GDM1 (cell line): Measurements from ENCODE around the gene CARF.
"Not testable (repeated sequence)": the region's sequence is repeated elsewhere in the genome, so short reads cannot be mapped to it uniquely, and the experiment has no call there.

Experiments used
- DNase-seq: peaks from one replicate; lab custom pipeline; 2025; lab: John Stamatoyannopoulos, UW

The CARF gene

DNA sequence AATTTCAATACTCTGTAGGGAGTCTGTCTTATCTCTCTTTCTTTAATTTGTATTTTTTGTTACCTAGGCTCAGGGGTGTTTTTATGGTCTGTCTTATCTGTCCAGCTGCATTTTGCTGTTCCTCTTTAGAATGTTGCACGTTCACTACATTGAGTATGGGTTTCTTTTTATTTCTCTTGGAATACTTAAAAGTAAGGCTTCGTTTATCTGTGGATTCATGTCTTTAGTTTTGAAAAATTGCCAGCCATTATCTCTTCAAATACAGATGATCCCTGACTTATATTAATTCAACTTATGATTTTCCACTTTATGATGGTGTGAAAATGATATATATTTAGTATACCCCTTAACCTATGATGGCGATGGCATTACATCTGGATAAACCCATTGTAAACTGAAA, 26.9 kb downstream of the CARF start:
- DNase-seq = no peak

DNA sequence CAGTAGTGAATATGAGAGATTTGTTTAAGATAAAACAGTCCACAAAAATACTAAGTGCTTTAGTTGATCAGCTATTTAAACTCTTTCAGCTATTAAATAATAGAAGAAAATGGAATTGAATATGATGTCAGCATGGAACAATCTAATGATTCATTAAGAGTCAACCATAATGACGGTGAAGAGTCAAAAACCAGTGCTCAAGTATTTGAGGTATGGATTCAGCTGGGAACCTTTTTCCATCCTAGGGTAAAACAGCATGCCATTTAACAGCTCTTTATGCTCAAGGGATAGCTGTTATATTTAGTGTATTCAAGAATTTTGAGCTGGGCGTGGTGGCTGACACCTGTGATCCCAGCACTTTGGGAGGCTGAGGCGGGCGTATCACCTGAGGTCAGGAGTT, 29.7 kb downstream of the CARF start:
- DNase-seq = no peak

DNA sequence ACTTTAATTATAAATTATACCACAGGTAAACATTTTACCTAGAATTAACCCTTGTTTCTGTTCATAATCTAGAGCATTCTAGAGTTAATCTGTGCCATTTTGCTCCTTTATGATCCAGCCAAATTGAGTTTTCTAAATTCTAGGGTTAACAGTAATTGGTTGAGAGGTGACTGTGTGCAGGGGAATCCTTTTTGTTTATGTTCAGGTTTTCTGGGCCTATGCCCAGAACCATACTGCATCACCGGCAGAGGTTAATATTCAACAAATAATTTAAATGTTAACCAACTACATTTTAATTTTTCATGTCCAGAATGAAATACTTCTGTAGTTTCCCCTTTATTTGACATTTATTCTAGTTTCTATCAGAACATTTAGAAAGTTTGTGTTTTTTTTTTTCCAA, 32.3 kb downstream of the CARF start:
- DNase-seq = no peak

DNA sequence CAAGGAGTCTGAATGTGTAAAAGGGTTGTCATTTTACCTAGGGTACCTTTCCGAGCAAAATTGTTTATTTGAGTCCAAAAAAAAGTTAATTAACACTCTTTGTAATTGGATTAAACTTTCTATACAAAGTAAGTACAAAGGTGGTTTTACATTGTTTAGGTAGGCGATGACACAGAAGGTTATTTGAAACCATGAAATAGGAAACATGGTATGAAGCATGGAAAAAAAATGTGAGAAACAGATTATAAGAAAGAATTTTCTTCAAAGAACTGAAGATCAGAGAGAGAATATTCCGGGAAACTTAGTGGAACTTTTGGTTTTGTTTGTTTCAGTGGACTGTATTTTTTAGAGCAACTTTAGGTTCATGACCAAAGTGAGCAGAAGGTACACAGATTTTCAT, 32.7 kb downstream of the CARF start:
- no peak for DNase-seq

DNA sequence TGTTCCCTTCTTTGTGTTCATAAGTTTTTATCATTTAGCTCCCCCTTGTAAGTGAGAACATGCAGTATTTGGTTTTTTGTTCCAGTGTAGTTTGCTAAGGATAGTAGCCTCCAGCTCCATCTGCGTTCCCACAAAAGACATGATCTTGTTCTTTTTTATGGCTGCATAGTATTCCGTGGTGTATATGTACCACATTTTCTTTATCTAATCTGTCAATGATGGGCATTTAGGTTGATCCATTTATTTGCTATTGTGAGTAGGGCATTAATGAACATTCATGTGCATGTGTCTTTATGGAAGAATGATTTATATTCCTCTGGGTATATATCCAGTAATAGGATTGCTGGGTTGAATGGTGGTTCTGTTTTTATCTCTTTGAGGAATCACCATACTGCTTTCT, 33.4 kb downstream of the CARF start:
- no peak for DNase-seq

DNA sequence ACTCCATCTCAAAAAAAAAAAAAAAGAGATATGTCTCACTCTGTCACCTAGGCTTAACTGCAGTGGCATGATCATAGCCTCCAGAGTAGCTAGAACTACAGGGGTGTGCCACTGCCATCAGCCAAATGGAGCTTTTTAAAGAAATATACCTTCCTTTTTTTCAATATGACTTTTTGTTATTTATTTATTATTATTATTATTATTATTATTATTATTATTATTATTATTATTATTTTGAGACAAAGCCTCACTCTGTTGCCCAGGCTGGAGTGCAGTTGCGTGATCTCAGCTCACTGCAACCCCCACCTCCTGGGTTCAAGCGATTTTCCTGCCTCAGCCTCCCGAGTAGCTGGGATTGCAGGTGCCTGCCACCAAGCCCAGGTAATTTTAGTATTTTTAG, 37.3 kb downstream of the CARF start:
- DNase-seq = not testable (repeated sequence)

DNA sequence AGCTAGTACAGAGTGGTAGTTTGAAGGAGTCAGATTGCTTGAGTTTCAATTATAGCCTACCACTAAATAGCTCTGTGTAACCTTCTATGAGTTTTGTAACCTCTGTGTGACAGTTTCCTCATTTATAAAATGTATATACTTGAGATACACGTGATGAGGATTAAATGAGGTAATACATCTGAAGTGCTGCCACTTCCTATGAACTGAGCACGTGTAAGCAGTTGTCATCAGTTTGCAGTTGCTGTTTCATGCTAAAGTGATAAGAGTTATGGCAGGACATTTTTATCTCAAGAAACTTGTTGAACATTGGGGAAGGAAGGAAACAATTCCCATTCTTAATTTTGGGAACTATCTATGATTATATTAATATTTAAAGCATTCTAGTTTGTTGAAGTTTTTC, 38.5 kb downstream of the CARF start:
- no peak for DNase-seq

DNA sequence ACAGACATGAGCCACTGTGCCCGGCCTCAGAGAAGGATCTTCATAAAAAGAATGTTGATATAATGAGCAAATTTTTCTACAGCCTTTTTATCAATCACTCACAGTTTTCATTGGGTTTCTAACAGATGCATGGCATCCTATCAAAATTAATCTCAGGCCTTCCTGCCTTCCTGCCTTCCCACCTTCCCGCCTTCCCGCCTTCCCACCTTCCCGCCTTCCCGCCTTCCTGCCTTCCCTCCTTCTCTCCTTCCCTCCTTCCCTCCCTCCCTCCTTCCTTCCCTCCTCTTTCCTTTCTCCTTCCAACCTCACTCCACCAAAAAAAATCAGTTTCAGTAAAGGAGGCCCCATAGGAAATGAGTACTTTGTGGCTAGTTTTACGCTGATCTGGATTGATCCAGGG, 48.4 kb downstream of the CARF start:
- DNase-seq = no peak

DNA sequence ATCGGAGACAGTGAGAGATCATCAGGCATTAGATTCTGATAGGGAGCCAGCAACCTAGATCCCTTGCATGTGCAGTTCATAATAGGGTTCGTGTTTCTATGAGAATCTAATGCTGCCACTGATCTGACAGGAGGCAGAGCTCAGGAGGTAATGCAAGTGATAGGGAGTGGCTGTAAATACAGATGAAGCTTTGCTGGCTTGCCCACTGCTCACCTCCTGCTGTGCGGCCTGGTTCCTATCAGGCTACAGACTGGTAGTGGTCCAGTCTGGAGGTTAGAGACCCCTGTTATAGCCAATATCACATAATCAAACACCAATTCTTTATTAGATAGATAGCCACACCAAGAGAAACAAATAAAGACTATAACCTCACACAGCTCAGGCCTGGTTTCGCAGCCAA, 51.6 kb downstream of the CARF start:
- DNase-seq = no peak

DNA sequence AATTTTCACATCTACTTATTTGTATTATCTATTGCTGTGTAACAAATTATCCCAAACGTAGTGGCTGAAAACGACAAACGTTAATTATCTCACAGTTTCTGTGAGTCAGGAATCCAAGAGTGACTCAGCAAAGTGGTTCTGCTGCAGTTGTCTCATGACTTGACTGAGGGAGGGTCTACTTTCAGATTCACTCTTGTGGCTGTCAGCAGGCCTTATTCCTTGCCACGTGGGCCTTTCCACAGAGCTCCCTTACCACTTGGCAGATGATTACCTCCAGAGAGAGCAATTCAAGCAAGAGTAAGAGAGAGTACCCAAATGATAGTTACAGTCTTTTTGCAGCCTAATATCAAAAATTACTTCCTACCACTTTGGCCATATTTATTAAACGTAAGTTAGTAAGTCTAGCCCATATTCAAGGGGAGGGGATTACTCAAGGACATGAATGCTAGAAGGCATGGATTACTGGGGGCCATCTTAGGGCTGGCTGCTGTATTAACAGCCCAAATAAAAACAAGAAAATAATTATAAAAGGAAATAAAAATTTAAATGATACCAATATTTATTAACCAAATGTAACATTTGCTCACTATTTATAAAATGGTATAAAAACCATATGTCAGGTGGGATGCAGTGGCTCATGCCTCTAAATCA, 53.9 kb downstream of the CARF start:
- DNase-seq = peak; percentile 27

DNA sequence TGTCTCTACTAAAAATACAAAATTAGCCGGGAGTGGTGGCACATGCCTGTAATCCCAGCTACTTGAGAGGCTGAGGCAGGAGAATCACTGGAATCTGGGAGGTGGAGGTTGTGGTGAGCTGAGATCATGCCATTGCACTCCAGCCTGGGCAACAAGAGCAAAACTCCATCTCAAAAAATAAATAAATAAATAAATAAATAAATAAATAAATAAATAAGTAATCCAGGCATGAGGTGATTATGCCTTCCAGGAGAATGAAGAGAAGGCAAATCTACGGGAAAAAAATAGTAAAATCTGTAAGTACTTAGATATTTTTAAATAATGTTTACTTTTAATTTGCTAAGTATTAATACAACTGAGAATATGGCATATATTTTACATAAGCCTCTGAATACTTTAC, 57.3 kb downstream of the CARF start:
- DNase-seq = not testable (repeated sequence)

DNA sequence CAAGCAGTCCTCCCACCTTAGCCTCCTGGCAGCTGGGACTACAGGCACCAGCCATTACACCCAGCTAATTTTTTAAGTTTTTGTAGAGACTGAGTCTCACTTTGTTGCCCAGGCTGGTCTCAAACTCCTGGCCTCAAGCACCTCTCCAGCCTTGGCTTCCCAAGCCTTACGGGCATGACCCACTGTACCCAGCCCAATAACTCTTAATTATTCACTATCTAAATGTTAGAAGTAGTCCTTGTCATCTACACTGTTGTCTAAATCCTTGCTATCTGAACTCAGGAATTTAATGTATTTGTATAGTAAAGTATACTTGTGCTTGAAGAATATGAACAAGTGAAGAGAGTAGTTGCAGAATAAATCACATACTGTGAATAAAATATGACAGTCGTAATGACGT, 64.7 kb downstream of the CARF start:
- no peak for DNase-seq

DNA sequence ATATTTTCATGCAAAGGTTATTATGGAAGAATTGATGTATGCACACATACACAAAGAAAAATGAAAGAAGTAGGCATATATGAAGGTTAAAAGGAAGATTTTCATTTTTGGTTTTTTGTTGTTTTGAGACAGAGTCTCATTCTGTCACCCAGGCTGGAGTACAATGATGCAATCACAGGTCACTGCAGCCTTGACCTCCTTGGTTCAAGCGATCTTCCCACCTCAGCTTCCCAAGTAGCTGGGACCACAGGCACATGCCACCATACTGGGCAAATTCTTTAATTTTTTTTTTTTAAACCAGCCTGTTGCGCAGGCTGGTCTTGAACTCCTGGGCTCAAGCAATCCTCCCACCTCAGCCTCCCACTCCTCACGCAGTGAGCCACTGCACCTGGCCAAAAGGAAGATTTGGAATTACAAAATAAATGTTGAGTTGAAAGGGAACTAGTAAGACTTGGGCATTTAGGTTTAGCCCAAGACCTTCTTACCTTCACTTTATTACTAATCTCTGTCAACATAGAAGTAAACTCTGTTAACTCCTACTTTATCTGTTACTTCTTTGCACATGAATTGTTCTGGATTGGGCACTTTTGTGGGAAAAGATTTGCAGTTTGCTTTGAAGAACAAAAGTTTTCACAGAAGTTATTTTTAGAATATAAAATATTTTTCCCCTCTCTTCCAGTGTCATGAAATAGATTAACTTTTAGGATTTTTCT, 70.9 kb downstream of the CARF start:
- no peak for DNase-seq

DNA sequence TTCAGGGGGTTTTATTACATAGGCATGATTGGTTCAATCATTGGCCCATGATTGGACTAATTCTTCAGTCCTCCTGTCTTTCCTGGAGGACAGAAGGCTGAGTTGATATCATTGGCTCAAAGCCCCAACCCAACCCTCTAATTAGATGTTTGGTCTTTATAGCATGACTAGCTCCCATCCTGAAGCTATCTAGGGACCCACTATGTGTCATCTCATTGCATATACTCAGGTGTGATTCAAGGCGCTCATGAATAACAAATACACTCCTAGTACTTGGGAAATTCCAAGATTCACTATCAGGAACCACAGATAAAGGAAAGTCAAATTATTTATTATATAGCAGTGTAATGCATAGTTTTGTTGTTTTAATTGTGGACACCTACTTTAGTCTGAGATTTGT, 77.7 kb downstream of the CARF start:
- no peak for DNase-seq

DNA sequence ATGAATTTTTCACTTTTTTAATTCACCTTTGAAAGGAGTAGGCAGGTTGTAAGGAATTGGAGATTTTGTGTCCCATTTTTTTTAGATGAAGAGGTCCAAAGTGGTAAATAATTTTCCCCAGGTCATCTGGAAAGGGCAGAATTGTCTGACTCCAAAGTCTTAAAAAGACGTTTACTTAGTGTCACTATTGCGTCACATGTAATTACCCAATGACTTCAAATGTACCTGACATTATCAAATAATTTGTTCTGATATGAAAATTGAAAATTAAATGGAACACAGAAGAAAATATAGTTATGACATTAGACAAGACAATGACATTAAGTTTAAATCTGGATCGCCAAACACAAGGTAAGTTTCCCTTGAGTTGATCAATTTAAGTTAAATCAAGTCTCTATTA, 78.4 kb downstream of the CARF start:
- no peak for DNase-seq

DNA sequence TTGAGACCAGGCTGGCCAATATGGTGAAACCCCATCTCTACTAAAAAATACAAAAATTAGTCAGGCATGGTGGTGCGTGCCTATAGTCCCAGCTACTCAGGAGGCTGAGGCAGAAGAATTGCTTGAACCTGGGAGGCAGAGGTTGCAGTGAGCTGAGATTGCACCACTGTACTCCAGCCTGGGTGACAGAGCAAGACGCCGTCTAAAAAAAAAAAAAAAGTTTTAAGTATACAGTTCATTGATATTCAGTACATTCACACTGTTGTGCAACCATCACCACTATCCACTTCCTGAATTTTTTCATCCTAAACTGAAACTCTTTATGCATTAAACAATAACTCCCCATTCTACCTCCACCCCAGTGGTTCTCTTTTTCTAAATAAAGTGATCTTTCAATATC, 85.0 kb downstream of the CARF start:
- not testable (repeated sequence) for DNase-seq

DNA sequence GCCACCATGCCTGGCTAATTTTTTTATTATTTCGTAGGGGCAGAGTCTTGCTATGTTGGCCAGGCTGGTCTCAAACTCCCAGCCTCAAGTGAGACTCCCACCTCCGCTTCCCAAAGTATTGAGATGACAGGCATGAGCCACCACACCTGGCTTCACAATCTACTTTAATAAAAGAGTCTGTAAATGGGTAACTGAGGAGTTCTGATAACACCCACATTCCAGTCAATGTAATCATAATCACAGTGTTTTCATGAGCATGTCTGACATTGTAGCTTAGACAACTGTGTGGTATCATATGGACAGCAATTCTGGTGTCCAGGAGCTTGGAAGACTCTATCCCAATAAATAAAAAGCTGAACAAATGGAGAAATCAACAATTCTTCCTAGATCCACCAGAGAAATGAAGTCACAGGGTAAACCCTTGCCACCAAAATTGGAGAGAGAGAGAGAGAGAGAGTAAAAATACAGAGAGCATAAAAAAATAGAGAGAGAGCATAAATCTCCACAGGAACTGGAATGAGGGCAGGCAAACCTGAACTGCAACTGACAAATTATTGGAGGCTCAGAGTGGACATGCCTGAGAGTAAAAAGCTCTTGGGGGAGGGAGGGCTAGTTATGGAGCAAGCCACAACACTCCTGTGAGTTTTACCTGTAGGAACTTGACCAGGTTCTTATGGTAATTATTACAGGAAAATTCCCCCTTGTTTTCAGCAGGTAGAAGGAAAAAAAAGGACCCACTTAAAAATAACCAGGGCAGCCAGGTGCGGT, 90.2 kb downstream of the CARF start:
- no peak for DNase-seq

DNA sequence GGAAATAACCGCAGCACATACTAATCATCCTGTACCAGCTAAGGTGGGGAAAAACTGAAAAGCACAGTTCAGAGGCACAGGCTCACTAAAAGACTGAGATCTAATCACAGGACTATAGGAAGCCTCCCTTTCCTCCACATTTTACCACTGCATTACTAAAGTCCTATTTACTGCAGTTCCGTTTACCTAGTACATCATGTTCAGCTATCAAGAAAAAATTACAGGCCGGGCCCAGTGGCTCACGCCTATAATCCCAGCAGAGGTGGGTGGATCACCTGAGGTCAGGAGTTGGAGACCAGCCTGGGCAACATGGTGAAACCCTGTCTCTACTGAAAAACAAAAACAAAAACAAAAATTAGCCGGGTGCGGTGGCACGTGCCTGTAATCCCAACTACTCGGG, 91.6 kb downstream of the CARF start:
- no peak for DNase-seq

DNA sequence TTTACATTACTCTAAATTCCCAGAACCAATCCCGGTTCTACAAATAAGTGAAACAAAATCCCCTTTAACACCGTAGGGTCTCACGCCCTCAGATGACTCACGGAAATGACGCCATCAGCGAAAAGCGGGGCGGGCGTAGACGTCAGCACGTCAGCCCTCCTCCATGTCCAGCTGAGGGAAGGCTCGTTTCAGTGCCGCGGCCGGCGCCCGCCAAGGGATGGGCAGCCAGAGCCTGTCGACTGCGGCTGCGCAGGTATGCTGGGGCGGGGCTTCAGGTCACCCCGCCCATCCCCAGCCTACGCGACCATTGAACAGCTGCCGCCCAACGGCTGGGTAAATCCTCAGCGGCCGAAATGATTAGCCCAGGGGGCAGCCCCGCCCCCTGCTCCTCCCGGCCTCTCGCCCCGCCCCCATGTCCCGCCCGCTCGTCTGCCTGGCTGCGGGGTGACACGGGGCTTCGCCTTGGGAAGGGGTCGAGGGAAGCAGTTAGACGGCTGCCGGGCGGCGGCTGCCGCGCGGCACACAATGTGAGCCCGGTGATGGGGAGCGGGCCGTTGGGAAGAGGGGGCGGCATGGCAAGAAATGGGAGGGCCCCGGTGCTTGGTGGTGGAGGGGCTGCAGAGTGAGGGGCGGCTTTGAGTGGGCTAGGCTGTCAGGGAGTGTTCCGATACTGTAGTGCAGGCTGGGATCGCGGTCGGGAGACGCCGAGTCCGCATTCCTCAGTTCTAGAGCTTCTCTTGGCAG, 102.6 kb downstream of the CARF start, which contains the start of gene NBEAL1:
TSS of gene NBEAL1 (plus strand) at position 420 of the 744 bp plus-strand sequence. CDS start 1,510 bp downstream, outside the sequence.
- peak; percentile 98 for DNase-seq

DNA sequence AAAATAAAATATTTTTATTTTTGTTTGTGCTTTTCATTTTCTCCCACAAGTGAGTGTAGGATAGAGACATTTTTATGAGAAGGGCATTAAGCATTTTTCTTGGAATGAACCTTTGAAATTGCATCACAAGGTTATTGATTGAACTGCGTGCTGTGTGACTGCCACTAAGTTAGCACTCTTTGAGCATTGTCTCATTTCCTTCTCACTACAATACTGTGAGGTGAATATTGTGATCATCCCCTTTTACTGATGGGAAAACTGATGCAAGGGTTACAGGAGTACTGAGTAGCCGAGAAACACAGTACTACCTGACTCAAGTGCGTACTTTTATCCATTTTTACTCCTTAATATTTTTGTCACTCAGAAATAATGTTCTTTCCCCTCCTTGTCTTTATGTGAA, 104.6 kb downstream of the CARF start:
- no peak for DNase-seq

DNA sequence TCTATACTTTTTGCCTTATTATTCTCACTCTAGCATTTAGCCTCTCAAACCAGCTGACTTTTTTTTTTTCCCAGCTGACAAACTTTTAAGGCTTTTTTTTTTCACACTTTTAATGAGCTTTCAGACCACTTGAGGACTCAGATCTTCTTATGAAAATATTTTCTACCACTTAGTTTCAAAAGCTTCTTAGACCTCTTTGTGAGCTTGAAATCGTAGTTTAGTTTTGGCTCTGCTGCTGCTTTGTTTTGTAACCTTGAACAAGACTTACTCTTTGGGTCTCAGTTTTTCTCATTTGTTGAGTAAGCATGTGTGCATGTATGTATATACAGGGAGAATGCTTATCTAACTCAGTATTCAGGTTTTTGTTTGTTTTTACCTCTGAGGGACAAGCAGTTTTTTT, 106.1 kb downstream of the CARF start:
- DNase-seq = no peak

DNA sequence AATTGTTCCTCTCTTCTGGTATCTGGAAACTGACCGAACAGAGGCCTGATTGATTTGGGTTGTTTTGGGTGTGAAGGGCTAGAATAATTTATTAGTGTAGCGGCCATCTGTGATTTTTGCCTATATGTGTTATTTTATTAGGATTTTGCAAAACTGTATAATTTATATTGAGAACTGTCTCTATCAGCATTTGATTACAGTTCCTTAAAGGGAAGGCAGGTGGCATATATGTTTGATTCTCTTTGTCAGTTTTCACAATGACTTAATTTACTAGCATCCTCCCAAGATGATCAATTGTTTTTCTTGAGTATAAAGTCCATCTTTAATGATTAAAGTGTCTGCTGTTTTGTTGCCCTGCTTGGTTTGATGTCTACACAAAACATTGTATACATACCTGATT, 107.1 kb downstream of the CARF start:
- no peak for DNase-seq
